ENCODE measurements around the gene ATP8A2. TPM values are rescaled to one million over a fixed set of nuclear protein-coding genes. Genes with fewer than 3 reads are reported as not detected.

The ATP8A2 gene
- total and polyA plus RNA-seq, 7 donors = under 0.01 to 2.2 (median 1.2) TPM; not detected in 1

- WGBS, 2 donors = 86% methylated on average over 5 of the region's 5 CpGs
- intact Hi-C loops (cut with DNase I) = no loop called here
These were observed 38.2 kb downstream of the ATP8A2 start for GRCh38 chr13:25409938-25410337.

GRCh38 chr13:25415241-25415640, 43.5 kb downstream of the ATP8A2 start:
- Histone ChIP-seq H3K9me3 (no peaks in the 10 kb centered on the region), H3K27me3 (no peaks in the 10 kb centered on the region), H3K4me1 (no peaks in the 10 kb centered on the region), H3K4me3 (no peak overlapping the region), H3K27ac (no peak overlapping the region), H3K36me3 (no peaks in the 10 kb centered on the region)
- 67 to 83% methylated on average over 1 of the region's 1 CpG for WGBS, 2 donors
- DNase-seq = no peak
- intact Hi-C loops (cut with DNase I) = no loop called here
- TF ChIP-seq EP300 (IDR thresholded peaks at IDR 0.05) (no peak), POLR2A (IDR thresholded peaks at IDR 0.05) (no peak), POLR2AphosphoS5 (IDR thresholded peaks at IDR 0.05) (no peak)
- TF ChIP-seq, protein P1, sequence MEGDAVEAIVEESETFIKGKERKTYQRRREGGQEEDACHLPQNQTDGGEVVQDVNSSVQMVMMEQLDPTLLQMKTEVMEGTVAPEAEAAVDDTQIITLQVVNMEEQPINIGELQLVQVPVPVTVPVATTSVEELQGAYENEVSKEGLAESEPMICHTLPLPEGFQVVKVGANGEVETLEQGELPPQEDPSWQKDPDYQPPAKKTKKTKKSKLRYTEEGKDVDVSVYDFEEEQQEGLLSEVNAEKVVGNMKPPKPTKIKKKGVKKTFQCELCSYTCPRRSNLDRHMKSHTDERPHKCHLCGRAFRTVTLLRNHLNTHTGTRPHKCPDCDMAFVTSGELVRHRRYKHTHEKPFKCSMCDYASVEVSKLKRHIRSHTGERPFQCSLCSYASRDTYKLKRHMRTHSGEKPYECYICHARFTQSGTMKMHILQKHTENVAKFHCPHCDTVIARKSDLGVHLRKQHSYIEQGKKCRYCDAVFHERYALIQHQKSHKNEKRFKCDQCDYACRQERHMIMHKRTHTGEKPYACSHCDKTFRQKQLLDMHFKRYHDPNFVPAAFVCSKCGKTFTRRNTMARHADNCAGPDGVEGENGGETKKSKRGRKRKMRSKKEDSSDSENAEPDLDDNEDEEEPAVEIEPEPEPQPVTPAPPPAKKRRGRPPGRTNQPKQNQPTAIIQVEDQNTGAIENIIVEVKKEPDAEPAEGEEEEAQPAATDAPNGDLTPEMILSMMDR (IDR thresholded peaks at IDR 0.05) = no peak

More at GRCh38 chr13:25409938-25410337, 38.2 kb downstream of the ATP8A2 start:
- Histone ChIP-seq H3K9me3 (no peaks in the 10 kb centered on the region), H3K36me3 (no peaks in the 10 kb centered on the region), H3K27me3 (no peaks in the 10 kb centered on the region), H3K27ac (no peak overlapping the region), H3K4me1 (no peaks in the 10 kb centered on the region), H3K4me3 (no peak overlapping the region)
- no peak for TF ChIP-seq POLR2AphosphoS5 (IDR thresholded peaks at IDR 0.05)
- TF ChIP-seq, protein P1 (IDR thresholded peaks at IDR 0.05) = no peak
- no peak for TF ChIP-seq EP300 (IDR thresholded peaks at IDR 0.05)
- TF ChIP-seq POLR2A (IDR thresholded peaks at IDR 0.05) = no peak
- no peak for DNase-seq

- Histone ChIP-seq H3K36me3 (no peaks in the 10 kb centered on the region), H3K4me1 (no peaks in the 10 kb centered on the region), H3K27ac (no peak overlapping the region), H3K4me3 (no peak overlapping the region), H3K9me3 (no peaks in the 10 kb centered on the region), H3K27me3 (no peaks in the 10 kb centered on the region)
- intact Hi-C loops (cut with DNase I) = no loop called here
- 58 to 83% methylated on average over 2 of the region's 2 CpGs for WGBS, 2 donors
- TF ChIP-seq, protein P1 (IDR thresholded peaks at IDR 0.05) = no peak
- TF ChIP-seq POLR2A (IDR thresholded peaks at IDR 0.05) (no peak), EP300 (IDR thresholded peaks at IDR 0.05) (no peak), POLR2AphosphoS5 (IDR thresholded peaks at IDR 0.05) (no peak)
- DNase-seq = no peak
These were observed 45.8 kb downstream of the ATP8A2 start for GRCh38 chr13:25417535-25417934.

DNA sequence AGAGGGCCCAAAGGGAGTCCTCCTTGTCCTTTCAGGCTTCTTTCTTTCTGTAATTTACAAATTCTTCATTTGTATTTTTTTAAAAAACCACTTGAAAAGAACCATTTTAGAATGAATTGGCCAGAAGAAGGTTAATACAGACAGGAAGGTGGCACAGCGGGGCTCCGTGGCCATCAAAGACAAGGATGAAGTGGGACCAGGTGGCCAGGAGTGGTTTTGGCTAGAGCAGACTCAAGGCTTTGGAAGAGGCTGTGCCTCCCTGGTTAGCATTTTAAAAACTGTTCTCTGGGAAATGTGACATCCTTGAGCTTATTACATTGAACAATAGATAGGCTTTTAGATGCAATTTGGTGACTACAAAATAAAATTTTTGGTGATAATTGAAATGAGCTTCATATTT, 48.4 kb downstream of the ATP8A2 start:
- H3K36me3 ChIP-seq = no peaks in the 10 kb centered on the region
- no peaks in the 10 kb centered on the region for H3K4me1 ChIP-seq
- H3K9me3 ChIP-seq = no peaks in the 10 kb centered on the region
- H3K27ac ChIP-seq = no peak overlapping the region
- intact Hi-C loops (cut with DNase I) = no loop called here
- no peaks in the 10 kb centered on the region for H3K27me3 ChIP-seq
- no peak for TF ChIP-seq EP300 (IDR thresholded peaks at IDR 0.05)
- TF ChIP-seq POLR2A (IDR thresholded peaks at IDR 0.05) = no peak
- no peak for TF ChIP-seq POLR2AphosphoS5 (IDR thresholded peaks at IDR 0.05)
- TF ChIP-seq, protein P1 (IDR thresholded peaks at IDR 0.05) = no peak
- no peak for DNase-seq
- no peak overlapping the region for H3K4me3 ChIP-seq
- 75 to 82% methylated on average over 2 of the region's 2 CpGs for WGBS, 2 donors

GRCh38 chr13:25421612-25422011, 49.8 kb downstream of the ATP8A2 start:
- TF ChIP-seq POLR2AphosphoS5 (IDR thresholded peaks at IDR 0.05) = no peak
- no peak for TF ChIP-seq POLR2A (IDR thresholded peaks at IDR 0.05)
- no peak for TF ChIP-seq EP300 (IDR thresholded peaks at IDR 0.05)
- TF ChIP-seq, protein P1 (IDR thresholded peaks at IDR 0.05) = no peak
- no peak for DNase-seq
- Histone ChIP-seq H3K9me3 (no peaks in the 10 kb centered on the region), H3K27ac (no peak overlapping the region), H3K4me3 (no peak overlapping the region), H3K27me3 (no peaks in the 10 kb centered on the region), H3K4me1 (no peaks in the 10 kb centered on the region), H3K36me3 (no peaks in the 10 kb centered on the region)
- 53 to 74% methylated on average over 6 of the region's 6 CpGs for WGBS, 2 donors
- intact Hi-C loops (cut with DNase I) = no loop called here
